T-helper 9 cell (primary cell): ENCODE data around the gene PPP4R4.
"Not testable (repeated sequence)": the region's sequence is repeated elsewhere in the genome, so short reads cannot be mapped to it uniquely, and the experiment has no call there.

Experiments
- DNase-seq: peaks from one replicate; pipeline ENCODE4 v3.0.0-alpha.2; 2020

Gene PPP4R4

DNA sequence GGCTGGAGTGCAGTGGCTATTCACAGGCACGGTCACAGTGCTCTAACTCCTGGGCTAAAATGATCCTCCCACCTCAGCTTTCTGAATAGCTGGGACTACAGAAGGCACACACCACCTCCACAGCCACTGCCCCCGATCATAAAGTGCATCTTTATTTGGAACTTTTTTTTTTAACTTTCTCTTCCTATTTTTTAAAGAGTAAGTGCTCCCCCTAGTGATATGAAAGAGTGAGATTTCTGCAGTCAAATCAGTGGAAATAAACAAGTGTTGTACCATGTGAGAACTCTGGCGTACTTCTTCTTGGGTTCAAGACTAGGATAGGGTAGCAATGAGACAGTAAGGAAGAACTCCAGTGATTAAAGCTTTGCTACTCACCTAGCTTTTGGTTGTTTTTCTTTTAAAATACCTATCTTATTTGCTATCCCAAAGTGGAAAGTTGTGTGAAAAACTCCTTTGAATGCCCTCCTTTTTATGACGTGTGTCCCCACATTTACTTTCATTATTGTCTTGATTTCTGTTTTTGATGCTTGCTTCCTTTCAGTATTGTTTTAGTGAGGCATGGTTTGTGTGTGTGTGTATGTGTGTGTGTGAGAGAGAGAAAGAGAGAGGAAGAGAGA, 6.6 kb downstream of the PPP4R4 start:
- no peak for DNase-seq

DNA sequence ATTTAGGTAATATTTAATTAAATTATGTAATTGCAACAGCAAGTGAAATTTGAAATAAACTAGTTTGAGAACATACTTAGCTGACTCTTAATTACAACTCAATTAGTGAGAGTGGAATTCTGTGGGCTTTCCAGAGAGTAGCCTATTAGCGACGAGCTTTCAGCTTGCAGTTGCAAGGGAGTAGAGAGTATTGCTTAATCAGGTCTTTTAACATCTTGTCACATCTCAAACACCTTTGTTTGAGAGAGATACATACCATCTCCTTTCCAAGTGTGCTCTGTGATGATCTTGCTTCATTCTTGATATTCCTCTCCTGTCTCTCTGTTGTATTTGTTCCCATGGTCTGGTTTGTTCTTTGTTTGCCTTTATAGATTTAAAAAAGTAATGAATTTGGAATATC, 7.7 kb downstream of the PPP4R4 start:
- DNase-seq = no peak

DNA sequence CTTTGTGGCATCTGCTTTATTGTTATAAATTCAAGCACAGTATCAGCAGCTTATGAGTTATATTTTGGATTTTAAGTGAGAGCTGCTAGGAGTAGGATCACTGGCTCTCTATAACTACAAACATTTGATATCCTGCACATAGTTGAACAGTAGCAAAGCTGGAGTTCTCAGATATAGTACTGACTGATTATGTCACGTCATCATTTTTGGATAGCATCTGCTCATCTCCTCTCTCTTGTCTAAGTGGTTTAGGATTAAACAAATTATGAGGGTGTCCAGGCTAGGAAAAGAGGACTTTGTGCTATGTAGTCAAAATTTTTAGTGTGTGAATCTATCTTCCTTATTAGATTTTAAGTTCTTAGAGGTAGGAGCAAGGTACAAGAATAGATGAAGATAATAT, 18.4 kb downstream of the PPP4R4 start:
- no peak for DNase-seq

DNA sequence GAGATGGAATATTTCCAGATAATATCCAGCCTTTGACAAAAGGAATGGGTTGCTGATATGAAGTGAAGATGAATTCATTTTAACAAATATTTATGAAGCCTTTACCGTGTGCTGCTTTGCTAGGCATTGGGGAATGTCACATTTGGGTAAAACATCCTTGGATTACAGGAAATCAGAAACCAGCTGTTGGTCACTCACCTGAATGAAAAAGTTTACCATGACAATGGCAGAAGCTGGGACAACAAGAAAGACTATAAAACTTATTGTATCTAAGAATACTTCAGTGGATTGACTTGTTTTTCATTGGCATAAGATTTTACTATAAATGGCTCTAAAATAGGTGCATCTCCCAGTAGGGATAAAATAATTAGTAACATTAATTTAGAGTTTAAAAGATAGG, 19.7 kb downstream of the PPP4R4 start:
- DNase-seq = no peak

DNA sequence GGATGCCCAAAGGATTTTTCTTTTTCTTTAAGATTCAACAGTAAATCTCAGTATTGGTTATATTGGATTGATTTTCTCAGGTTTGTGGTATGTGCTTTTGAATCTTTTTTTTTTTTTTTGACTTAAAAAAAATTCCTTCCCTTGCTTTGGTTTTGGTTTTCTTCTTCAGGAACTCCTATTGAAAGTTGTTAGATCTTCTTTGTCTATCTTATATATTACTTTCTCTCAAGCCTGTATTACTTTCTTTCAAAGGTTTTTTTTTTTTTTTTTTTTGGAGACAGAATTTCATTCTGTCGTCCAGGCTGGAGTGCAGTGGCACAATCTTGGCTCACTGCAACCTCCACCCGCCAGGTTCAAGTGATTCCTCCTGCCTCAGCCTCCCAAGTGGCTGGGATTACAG, 21.9 kb downstream of the PPP4R4 start:
- DNase-seq = no peak

DNA sequence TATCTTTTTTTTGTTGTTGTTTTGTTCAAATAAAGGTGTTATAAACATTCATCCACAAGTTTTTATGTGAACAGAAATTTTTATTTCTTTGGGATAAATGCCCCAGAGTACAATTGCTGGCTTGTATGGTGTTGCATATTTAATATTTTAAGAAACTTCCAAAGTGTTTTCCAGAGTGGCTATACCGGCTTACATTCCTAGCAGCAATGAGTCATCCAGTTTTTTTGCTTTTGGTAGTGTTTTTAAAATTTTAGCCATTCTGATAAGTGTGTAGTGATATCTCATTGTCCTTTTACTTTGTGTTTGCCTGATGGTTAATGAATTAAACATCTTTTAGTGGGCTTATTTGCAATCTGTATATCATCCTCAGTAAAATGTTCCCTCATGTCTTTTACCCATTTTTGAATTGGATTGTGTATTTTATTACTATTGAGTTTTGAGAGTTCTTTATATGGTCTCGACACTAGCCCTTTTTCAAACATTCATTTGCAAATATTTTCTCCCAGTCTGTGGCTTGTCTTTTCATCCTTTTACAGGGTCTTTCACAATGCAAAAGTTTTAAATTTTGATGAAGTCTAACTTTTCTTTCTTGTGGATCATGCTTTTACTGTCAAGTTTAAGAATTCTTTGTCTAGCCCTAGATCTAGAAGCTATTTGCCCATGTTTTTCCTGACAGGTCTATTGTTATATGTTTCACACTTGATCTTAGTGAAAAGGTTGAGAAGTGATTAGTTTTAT, 29.5 kb downstream of the PPP4R4 start:
- DNase-seq = no peak

DNA sequence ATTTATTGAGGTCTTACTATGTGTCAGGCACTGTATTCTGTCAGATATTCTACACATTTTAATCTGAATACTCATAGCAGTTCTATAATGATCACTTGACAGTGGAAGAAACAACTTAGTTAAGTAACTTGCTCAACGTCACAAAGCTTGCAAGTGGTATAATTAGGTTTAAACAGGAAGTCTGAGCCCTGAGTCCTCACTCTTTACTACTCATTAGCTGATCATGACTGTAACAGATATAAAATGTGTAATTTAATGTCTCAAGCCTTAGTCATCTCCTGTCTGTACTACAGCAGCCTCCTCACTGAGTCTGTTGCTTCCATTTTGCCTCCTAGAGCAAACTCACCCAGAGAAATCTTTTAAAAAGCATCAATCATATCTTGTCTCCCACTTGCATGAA, 38.9 kb downstream of the PPP4R4 start:
- no peak for DNase-seq

DNA sequence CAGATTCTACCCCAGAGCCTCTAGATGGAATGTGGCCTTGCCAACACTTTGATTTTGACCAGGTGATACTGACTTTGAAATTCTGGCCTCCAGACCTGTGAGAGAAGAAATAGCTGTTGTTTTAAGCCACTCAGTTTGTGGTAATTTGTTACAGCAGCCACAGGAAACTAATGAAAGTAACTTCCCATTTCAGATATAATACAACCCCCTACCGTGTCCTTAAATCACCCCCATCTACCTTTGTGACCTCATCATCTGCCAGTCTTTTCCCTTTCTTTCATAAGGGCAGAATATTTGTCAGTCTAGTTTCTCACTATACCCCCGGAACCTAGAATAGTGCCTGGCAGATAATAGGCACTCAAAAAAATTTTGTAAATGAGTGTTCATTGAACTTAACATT, 39.6 kb downstream of the PPP4R4 start:
- no peak for DNase-seq

DNA sequence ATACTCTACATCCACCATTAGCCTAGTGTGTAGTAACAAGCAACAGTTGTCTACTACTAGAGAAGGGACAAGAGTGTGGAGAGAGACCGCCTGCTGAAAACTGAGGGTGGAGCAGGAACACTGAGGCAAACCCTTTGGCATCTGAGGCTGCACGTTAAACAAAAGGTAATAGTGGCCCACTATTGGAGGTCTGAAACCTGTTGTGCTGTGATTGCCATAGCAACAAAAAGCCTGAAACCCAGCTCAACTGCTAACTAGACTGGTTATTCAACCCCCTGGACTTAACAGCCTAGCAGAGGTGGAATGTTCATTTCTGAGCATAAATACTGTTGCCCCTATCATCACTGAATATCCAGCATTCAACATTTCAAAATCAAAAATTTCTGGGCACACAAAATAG, 43.0 kb downstream of the PPP4R4 start:
- DNase-seq = no peak

DNA sequence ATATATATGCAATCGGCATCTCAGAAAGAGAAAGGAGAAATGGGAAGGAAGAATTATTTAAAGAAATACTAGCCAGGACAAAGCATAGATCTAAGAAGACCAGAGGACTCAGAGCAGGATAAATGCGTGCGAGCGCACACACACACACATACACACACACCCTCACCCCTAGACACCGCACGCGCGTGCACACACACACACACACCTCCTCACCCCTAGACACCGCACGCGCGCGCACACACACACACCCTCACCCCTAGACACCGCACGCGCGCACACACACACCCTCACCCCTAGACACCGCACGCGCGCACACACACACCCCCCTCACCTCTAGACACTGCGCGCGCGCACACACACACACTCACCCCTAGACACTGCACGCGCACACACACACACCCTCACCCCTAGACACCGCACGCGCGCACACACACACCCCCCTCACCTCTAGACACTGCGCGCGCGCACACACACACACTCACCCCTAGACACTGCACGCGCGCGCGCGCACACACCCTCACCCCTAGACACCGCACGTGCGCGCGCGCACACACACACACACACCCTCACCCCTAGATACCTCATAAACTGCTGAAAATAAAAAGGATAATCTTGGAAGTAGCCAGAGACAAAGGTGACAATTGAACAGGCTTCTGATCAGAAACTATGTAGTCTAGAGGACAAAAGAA, 44.2 kb downstream of the PPP4R4 start:
- DNase-seq = not testable (repeated sequence)

DNA sequence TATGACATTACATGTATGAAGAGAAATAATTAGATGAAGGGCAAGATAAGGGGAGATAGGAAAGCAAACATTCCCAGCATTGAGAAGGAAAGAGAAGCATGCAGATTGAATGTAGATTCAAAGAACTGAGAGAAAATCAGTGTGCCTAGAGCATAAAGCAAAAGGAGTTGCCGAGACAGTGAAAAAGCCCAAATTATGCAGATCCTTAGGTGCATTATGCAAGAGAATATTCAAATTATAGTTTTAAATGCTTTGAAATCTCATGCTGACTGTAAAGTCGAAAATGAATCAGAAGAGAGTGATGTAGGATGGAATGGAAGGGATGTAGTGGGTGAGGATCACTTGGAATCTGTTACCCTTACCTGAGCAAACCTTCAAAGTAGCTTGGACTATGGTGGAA, 49.9 kb downstream of the PPP4R4 start:
- no peak for DNase-seq

DNA sequence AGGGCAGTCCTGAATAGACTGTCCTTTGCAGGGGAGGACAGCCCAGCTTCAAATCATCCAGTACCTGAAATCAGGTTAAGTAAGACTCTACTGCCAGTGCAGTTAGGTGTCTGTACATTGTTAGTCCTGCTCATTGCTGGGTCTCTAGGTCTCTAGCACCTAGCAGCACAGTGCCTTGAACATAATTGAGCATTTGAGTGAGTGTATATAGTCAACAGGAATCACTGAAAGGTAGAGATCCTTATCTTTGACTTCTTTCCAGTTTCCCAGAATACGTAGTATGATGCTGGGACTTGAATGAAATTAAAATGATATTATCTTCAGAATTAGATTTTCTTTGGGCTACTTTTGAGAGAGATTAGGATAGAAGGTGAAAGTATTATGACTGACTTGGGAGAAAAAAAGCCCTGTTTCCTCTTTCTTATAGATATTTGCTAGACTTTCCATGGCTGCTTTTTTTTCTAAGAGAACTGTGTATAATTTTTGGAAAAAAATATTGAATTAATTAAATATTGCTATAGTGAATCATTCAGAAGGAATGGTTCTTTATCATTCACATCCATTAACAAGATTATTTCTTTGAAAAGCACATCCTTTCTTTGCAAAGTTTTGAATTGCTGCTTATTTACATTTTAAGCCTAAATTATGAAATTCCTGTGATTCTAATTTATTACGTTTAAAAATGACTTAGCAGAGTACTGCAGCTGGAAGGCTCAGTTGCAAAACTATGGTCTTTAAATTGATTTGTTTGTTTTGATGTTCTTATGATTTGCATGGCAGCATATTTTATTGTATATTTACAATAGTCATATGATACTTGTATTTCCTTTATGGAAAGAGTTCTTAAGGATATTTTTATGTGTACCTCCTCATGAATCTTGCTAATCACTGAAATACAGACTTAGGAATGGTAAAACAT, 51.6 kb downstream of the PPP4R4 start:
- DNase-seq = no peak

DNA sequence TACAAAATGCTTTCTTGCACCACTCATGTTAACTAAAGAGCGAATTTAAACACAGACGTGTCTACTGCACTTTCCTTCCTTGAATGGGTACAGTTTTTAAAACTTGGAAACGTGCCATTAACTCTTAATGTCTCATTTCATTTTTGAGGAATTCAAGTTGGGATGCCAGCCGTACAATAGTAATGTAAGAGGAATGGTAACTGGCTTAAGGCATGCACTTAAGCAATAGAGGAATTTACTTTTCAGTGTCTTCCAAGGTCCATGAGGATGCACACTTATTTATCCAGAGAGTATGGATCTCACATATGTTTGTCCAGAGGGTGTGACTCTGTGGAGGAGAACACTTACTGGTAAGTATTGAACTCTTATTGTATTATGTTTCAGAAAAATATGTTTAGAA, 52.9 kb downstream of the PPP4R4 start:
- DNase-seq = no peak

DNA sequence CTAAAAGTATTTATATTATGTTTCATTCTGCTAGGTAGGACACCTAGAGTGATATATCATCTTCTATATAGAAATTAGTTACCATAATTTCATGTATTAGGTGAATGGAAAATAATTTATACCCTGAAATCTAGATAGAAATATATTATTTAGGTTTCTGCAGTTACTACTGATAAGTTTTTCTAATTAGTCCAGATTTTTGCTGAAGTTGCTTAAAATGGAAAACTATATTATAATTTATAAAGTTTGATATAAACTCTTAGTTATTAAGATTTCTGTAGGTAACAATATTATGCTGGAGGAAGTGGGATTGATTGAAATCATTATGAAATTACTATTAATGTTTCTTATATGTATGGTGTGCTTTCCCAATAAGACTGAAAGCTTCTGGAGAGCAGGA, 62.9 kb downstream of the PPP4R4 start:
- DNase-seq = no peak

DNA sequence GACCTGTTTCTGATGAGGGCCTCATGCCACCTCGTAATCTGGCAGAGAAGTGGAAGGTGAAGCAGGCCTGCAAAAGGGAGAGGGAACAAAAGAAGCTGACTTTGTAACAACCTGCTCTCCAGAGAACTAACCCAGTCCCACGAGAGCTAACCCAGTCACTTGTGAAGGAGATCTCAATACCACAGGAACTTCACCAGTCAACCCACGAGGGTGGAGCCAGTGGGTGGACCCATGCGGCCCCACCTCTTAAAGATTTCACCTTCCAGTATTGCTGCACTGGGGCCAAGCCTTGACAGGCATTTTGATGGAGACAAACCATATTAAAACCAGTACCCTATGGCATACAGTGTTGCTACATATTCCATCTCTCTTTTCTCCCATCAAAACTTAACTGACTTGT, 63.9 kb downstream of the PPP4R4 start:
- no peak for DNase-seq

DNA sequence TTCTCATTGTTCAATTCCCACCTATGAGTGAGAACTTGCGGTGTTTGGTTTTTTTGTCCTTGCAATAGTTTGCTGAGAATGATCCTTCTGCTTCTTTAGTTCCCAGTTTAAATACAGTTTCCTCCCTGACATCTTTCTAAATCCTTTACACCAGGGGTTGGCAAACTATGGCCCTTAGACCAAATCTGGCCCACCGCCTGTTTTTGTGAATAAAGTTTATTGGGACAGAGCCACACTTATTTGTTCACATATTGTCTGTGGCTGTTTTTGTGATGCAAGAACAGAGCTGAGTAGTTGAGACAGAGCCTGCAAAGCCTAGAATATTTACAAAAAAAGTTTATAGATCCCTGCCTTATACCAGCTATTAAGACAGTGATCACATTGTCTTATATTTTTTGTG, 65.3 kb downstream of the PPP4R4 start:
- no peak for DNase-seq

DNA sequence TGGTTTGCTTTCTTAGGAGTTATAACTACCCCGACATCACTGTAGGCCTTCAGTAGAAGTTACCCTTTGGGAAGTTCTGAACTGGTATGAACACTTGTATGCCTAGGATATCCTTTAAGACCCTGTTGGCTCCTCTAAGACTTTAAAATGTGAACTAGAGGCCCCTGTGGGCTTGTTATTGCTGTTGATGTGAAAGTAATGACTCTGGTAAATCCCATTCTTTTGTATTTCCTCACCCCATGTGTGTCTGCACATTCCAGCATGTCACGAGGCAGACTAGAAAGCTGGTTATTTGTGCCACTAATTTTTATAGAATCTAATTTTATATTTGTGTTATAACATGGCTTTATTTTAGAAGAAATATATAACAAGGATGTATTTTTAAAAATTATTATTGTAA, 70.1 kb downstream of the PPP4R4 start:
- no peak for DNase-seq

DNA sequence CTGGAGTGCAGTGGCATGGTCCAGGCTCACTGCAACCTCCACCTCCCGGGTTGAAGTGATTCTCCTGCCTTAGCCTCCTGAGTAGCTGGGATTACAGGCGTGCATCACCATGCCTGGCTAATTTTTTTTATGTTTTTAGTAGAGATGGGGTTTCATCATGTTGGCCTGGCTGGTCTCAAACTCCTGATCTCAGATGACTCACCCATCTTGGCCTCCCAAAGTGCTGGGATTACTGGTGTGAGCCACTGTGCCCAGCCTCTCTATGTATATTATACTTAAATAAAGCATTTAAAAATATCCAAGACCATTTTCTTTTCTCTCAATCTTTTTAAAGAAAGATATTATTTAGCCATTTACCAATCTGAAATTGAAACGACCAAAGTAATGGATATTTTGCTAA, 90.1 kb downstream of the PPP4R4 start:
- DNase-seq = not testable (repeated sequence)

DNA sequence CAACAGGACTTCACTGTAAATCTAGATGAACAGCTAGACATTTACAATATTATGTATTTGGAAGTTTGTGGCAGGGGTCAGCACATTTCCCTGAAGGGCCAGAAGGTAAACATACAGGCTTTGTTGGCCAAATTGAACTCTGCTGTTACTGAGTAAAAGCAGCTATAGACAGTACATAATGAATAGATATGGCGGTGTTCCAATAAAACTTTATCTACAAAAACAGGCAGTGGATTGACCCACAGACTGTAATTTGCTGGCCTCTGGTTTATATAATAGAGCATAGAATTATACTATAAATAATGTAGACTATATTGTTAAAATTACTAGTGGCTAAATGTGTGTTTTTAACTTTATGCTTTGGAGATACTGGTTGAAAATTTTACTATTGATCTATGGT, 93.2 kb downstream of the PPP4R4 start:
- no peak for DNase-seq

DNA sequence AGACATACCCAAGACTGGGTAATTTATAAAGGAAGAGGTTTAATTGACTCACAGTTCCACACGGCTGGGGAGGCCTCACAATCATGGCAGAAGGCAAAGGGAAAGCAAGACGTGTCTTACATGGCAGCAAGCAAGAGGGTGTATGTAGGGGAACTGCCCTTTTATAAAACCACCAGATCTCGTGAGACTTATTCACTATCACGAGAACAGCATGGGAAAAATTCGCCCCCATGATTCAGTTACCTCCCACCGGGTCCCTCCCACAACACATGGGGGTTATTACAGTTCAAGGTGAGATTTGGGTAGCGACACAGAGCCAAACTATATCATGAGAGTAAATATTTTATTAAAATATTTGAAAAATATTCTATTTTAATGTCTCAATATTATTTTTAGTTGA, 94.5 kb downstream of the PPP4R4 start:
- not testable (repeated sequence) for DNase-seq

DNA sequence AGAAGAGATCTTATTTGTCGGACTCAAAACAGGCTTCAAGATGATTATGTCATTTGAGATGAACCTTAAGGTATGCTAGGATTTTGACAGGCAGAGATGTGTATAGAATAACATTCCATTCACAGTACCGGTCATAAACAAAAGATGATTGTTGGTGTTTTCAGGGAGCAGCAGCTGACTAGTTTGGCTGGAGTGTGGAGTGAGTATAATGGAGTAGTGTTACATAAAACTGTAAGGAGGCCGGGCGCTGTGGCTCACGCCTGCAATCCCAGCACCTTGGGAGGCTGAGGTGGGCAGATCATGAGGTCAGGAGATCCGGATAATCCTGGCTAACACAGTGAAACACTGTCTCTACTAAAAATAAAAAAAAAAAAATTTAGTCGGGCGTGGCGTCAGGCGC, 95.0 kb downstream of the PPP4R4 start:
- DNase-seq = no peak

DNA sequence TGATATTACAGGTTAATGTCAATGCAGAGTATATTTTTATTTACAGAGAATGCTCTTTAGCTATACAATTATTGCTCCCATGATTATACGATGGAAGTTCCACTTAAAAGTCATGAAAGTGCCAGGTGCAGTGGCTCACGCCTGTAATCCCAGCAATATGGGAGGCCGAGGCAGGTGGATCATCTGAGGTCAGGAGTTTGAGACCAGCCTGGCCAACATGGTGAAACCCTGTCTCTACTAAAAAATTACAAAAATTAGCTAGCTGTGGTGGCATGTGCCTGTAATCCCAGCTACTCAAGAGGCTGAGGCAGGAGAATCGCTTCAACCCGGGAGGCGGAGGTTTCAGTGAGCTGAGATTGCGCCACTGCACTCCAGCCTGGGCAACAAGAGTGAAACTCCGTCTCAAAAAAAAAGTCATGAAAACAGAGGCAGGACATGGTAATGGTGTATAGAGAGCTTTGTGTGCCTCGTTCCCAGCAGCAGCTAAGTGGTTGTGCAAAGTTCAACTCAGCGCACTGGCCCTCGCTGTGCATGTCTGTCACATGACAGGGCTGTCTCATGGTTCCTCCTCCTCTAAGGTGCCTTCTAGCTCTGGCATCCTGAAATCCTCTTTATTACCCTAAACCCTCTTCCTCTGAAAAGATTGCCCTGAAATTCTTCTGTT, 102.9 kb downstream of the PPP4R4 start:
- not testable (repeated sequence) for DNase-seq

DNA sequence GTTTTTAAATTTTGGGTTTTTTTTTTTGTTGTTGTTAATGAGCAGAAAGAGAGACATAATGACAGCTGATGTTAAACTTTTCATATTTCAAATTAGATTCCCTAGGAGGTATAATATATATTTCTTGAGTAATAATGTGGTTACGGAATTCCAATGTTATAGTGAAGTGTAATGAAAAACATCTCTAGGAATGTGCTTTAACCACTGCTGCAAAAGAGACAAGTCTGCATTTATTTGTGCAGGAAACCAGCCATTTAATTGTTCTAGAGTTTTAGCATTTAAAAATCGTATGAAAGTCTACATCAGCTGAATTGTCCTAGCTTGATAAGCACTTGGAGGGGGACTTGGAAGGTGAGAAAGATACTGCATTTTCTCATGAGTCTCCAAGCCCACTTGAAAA, 104.6 kb downstream of the PPP4R4 start:
- DNase-seq = no peak
